Vagina (tissue), 2 donors: Measurements from ENCODE around the gene PDZD4. TPM values are rescaled to one million over a fixed set of nuclear protein-coding genes. Genes with fewer than 3 reads are reported as not detected.

Experiments
- DNase-seq, 2 donors: peaks; one replicate each; pipeline ENCODE4 v3.0.0-alpha.2; 2017; ENCODE audit errors: extremely low spot score in 2 of 2
- H3K27ac ChIP-seq: fragments of 200-600 bp; sonication (generic); one replicate; pipeline ENCODE4 v1.5.1; 2019
- H3K27me3 ChIP-seq: fragments of 200-600 bp; sonication (generic); one replicate; pipeline ENCODE4 v1.5.1; 2019
- H3K36me3 ChIP-seq, 2 donors: fragments of 200-600 bp; sonication (generic); one replicate each; pipeline ENCODE4 v1.5.1; 2017 to 2019
- H3K4me1 ChIP-seq: fragments of 200-600 bp; sonication (generic); one replicate; pipeline ENCODE4 v1.5.1; 2019
- H3K4me3 ChIP-seq, 2 donors: fragments of 200-600 bp; sonication (generic); 1 replicate in 1 of 2; 2 replicates in 1 of 2; pipeline ENCODE4 v1.5.1; 2016 to 2019
- H3K9me3 ChIP-seq: fragments of 200-600 bp; sonication (generic); one replicate; pipeline ENCODE4 v1.5.1; 2019
- POLR2A ChIP-seq, 2 donors: fragments of 450-650 bp; IDR thresholded peaks; one replicate each; pipeline ENCODE4 v1.6.1; 2017; ENCODE audit warnings: antibody characterized with exemption in 2 of 2, mild to moderate bottlenecking in 2 of 2, moderate library complexity in 2 of 2
- POLR2AphosphoS5 ChIP-seq, 2 donors: sonication (generic); formaldehyde crosslinking; IDR thresholded peaks; one replicate each; pipeline ENCODE4 v1.9.0; 2017; ENCODE audit warnings: antibody characterized with exemption in 2 of 2, mild to moderate bottlenecking in 2 of 2, low read depth in 1 of 2; ENCODE audit not compliant: insufficient read depth in 1 of 2
- intact Hi-C: fragments of 100-400 bp; cut with DNase I; formaldehyde crosslinking; loops from one replicate; pipeline ENCODE4 v1.15.1; 2023
- total RNA-seq: library from RNA; depleted of rRNA; stranded (reverse); fragments of >200 nt; gene quantifications from one replicate; pipeline ENCODE4 v1.2.3, GENCODE V29; 2016
- TF ChIP-seq, protein P1 (sequence below), 3 experiments: fragments of 450-650 bp in 2 of 3; fragments of 200-600 bp in 1 of 3; sonication (generic) in 1 of 3; IDR thresholded peaks; one replicate each; pipeline ENCODE4 v1.5.1; 2017 to 2019; ENCODE audit warnings: antibody characterized with exemption in 3 of 3, mild to moderate bottlenecking in 2 of 3, moderate library complexity in 2 of 3

The PDZD4 gene
- total RNA-seq, 1 donor from 2014 or later = 10.3 TPM

DNA sequence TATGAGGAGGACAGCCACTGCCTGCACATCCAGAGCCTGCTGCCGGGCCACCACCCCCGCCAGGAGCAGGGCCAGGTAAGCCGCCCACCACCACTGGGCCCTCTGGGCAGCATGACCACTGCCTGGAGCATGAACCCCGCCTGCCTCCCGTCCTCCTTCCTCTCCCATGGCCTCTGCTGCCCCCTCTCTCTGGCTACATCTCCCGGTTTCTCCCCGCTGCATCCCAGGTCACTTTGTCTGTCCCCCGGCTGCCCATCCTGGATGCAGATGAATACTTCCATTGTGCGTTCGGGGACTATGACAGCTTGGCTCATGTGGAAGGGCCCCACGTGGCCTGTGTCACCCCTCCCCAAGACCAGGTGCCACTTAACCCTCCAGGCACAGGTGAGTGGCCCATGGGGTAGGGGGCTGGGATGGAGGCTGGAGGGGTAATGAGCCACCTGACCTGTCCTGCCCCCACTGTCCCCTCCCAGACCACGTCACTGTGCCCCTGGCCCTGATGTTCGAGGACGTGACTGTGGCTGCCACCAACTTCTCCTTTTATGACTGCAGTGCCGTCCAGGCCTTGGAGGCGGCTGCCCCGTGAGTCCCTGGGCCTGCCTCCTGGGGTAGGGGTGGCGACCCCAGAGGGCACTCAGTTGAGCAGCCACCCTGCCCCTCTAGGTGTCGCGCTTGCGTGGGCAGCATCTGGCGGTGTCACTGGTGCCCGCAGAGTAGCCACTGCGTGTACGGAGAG is 60.3 kb downstream of the PDZD4 start:
- Histone ChIP-seq H3K36me3 (no peaks in the 10 kb centered on the region), H3K27ac (no peak overlapping the region), H3K4me3 (no peak overlapping the region), H3K27me3 (no peaks in the 10 kb centered on the region), H3K4me1 (peaks cover 20% of the 10 kb centered on the region), H3K9me3 (no peaks in the 10 kb centered on the region)
- DNase-seq = no peak
- intact Hi-C loops = no loop called here
- TF ChIP-seq, protein P1, sequence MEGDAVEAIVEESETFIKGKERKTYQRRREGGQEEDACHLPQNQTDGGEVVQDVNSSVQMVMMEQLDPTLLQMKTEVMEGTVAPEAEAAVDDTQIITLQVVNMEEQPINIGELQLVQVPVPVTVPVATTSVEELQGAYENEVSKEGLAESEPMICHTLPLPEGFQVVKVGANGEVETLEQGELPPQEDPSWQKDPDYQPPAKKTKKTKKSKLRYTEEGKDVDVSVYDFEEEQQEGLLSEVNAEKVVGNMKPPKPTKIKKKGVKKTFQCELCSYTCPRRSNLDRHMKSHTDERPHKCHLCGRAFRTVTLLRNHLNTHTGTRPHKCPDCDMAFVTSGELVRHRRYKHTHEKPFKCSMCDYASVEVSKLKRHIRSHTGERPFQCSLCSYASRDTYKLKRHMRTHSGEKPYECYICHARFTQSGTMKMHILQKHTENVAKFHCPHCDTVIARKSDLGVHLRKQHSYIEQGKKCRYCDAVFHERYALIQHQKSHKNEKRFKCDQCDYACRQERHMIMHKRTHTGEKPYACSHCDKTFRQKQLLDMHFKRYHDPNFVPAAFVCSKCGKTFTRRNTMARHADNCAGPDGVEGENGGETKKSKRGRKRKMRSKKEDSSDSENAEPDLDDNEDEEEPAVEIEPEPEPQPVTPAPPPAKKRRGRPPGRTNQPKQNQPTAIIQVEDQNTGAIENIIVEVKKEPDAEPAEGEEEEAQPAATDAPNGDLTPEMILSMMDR (IDR thresholded peaks at IDR 0.05) = no peak
- TF ChIP-seq POLR2A (IDR thresholded peaks at IDR 0.05) (no peak), POLR2AphosphoS5 (IDR thresholded peaks at IDR 0.05; ENCODE audit: insufficient read depth in 1 of 2, low read depth in 1 of 2) (no peak)

DNA sequence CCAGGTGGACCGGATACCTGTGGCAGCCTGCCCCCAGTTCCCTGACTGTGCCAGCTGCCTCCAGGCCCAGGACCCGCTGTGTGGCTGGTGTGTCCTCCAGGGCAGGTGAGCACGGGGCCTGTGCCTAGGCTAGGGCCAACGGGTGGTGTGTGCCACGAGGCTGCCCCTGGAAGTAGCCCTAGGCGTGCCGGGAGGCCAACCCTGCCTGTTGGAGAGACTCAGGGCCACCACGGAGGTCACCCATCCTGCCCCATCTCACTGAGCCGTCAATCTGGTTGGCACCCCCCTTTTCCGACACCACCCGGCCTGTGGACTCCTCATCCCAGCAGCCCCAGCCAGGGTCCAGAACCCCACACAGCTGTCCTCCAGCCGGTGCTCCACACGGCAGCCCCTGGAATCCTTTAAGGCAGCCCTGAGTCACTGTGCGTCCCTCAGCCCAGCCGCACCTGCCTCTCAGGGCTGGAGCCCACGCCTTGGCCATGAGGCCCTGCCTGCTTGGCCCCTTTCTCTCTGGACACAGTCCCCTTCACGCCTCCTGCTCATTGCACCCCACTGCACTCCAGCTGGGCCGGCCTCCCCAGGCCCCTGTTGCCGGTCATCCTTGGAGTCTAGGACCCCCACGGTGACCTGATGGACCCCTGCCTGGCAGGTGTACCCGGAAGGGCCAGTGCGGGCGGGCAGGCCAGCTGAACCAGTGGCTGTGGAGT is 61.0 kb downstream of the PDZD4 start:
- Histone ChIP-seq H3K4me3 (no peak overlapping the region), H3K9me3 (no peaks in the 10 kb centered on the region), H3K27ac (no peak overlapping the region), H3K36me3 (no peaks in the 10 kb centered on the region), H3K4me1 (peaks cover 27% of the 10 kb centered on the region), H3K27me3 (no peaks in the 10 kb centered on the region)
- TF ChIP-seq, protein P1 (IDR thresholded peaks at IDR 0.05) = no peak
- TF ChIP-seq POLR2A (IDR thresholded peaks at IDR 0.05) (no peak), POLR2AphosphoS5 (IDR thresholded peaks at IDR 0.05; ENCODE audit: insufficient read depth in 1 of 2, low read depth in 1 of 2) (no peak)
- DNase-seq = no peak
- intact Hi-C loops = no loop called here

DNA sequence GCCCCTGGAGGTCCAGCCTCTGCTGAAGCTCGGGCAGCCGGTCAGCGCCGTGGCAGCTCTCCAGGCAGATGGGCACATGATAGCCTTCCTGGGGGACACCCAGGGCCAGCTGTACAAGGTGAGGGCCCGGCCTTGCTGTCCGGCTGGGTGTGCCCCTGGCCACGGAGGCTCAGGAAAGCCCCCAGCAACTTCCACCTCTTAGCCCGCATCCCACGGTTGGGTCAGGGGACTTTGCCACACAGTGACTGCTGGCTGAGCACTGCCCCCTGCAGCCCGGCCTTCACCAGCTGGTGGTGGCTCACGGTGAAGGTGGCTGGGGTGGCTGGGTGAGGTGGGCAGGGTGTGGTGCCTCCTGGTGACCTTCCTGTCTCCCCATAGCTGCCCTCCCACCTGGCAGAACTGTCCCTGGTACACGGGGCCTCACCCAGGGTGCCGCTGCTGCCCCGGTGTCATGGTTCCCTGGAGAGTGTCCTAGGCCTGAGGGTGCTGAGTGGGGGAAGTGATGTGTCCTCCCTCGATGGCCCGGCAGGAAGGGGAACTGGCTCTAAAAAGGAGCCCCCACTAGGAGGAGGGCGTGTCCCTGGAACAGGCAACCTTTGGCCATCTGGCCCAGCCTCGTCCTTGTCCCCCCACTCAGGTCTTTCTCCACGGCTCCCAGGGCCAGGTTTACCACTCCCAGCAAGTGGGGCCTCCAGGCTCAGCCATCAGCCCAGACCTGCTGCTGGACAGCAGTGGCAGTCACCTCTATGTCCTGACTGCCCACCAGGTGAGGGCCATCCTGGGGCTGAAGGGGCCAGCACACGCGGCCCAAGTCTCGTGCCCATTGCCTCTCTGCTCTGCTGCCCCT is 61.8 kb downstream of the PDZD4 start:
- Histone ChIP-seq H3K4me3 (no peak overlapping the region), H3K27ac (no peak overlapping the region), H3K36me3 (no peaks in the 10 kb centered on the region), H3K9me3 (no peaks in the 10 kb centered on the region), H3K4me1 (peaks cover 30% of the 10 kb centered on the region), H3K27me3 (no peaks in the 10 kb centered on the region)
- DNase-seq = no peak
- TF ChIP-seq, protein P1 (IDR thresholded peaks at IDR 0.05) = no peak
- TF ChIP-seq POLR2AphosphoS5 (IDR thresholded peaks at IDR 0.05; ENCODE audit: insufficient read depth in 1 of 2, low read depth in 1 of 2) = no peak
- intact Hi-C loops = no loop called here

DNA sequence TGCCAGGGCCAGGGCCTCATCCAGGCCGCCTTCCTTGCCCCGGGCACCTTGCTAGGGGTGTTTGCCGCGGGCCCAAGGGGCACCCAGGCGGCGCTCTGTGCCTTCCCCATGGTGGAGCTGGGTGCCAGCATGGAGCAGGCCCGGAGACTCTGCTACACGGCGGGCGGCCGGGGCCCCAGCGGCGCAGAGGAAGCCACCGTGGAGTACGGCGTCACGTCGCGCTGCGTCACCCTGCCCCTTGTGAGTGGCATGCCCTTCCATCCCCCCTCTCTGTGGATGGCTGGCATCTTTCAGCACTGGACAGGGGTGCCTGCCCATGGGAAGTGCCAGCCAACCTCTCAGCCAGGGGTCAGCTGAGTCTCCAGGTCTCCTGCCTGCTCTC is 62.7 kb downstream of the PDZD4 start:
- Histone ChIP-seq H3K27ac (no peak overlapping the region), H3K9me3 (no peaks in the 10 kb centered on the region)
- intact Hi-C loops = no loop called here

More for the DNA sequence above, 62.7 kb downstream of the PDZD4 start:
- H3K4me1 ChIP-seq = peaks cover 30% of the 10 kb centered on the region
- H3K27me3 ChIP-seq = no peaks in the 10 kb centered on the region
- DNase-seq = no peak
- no peak overlapping the region for H3K4me3 ChIP-seq
- TF ChIP-seq, protein P1 (IDR thresholded peaks at IDR 0.05) = no peak
- no peak for TF ChIP-seq POLR2A (IDR thresholded peaks at IDR 0.05)
- no peak for TF ChIP-seq POLR2AphosphoS5 (IDR thresholded peaks at IDR 0.05; ENCODE audit: insufficient read depth in 1 of 2, low read depth in 1 of 2)
- no peaks in the 10 kb centered on the region for H3K36me3 ChIP-seq
